GM18951 (cell line): ENCODE data around the gene CNTNAP2.
"Not testable (repeated sequence)": the region's sequence is repeated elsewhere in the genome, so short reads cannot be mapped to it uniquely, and the experiment has no call there.

Experiments used
- POLR2A ChIP-seq: IDR thresholded peaks from 4 replicates; pipeline ENCODE4 v1.6.1; 2011; ENCODE audit warnings: mild to moderate bottlenecking; ENCODE audit not compliant: insufficient read length, insufficient read depth; ENCODE audit errors: extremely low read depth
- in situ Hi-C: fragments of 300-500 bp; cut with MboI; formaldehyde crosslinking; loops from one replicate; pipeline ENCODE4 v1.12.0; 2022; ENCODE audit warnings: low sequenced_read_pairs, mixed read lengths, inconsistent platforms; ENCODE audit not compliant: unreplicated experiment

Gene CNTNAP2

DNA sequence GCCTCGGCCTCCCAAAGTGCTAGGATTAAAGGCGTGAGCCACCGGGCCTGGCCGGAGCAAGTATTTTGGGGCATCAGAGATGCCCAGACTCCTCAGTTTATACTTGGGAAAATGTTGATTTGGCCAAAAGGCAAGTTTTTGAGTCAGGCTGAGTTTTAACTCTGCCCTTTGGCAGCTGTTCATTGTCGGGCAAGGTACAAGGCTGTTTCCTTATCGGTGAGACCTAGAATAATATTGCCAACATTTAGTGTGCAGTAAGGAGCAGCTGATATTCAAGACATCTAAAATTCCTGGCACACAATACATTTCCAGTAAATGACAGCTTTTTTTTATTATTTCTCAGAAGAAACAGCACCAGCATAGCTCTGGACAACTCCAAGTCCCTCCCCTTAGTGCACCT, 2326.3 kb downstream of the CNTNAP2 start:
- no peak for TF ChIP-seq POLR2A
- in situ Hi-C loops = no loop called here

DNA sequence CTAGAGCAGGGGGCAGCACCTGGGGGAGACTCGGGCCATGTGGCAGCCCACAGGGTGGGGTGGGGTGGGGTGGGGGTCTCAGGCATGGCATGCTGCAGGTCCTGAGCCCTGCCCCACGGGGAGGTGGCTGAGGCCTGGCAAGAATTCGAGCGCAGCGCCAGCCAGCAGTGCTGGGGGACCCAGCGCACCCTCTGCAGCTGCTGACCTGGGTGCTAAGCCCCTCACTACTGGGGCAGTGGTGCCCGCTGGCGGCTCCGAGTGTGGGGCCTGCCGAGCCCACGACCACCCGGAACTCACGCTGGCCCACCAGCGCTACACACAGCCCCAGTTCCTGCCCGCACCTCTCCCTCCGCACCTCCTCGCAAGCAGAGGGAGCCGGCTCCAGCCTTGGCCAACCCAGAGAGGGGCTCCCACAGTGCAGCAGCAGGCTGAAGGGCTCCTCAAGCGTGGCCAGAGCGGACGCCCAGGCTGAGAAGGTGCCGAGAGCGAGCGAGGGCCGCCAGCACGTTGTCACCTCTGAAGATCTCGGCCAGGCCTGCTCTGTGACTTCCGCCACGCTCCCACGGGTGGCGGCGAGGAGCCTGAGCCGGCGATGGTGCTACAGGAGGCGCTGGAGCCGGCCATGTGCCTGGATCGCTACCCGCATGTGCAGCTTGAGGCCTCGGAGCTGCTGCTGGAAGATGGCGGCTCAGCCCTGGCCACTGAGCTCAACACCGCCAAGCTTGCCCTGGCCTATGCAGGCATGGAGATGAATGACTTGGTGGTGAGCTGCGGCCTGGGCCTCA, 2328.9 kb downstream of the CNTNAP2 start:
- in situ Hi-C loops = no loop called here
- no peak for TF ChIP-seq POLR2A

DNA sequence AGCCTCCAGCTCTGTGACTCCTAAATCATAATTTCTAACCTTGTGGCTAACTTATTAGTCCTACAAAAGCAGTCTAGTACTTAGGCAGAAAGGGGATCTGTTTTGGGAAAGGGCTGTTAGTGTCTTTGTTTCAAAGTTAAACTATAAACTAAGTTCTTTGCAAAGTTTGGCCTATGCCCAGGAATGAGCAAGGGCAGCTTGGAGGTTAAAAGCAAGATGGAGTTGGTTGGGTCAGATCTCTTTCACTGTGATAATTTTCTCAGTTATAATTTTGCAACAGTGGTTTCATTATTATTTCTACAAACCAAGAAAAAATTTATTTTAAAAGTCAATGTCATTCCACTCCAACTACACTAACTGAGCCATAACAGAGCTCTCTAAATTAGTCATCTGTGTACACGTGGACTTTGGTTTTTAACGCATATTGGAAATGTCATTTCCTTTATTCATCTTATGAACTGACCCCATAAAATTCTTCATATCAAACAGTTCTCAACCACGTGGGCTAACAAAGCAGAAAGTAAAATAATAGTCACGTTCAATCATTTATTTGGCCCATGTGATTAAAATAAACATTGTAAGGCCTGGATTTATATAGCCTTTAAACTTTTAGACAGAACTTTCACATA, 2330.7 kb downstream of the CNTNAP2 start:
- in situ Hi-C loops = no loop called here

DNA sequence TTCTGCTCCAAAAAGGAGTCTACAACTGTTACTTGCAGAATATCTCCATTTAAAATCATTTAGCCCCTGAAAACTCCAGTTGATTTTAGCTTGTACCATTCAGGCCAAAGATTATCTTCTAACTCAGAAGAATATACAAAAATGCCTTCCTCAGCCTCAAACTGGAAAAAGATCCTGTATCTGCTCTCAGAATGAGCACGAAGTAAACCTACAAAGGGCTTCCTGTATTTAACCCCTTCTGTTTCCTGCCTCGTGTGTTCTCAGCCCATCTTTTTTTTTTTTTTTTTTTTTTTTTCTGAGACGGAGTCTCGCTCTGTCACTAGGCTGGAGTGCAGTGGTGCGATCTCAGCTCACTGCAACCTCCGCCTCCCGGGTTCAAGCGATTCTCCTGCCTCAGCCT, 2334.9 kb downstream of the CNTNAP2 start:
- in situ Hi-C loops = not testable (repeated sequence)

More for the DNA sequence above, 2330.7 kb downstream of the CNTNAP2 start:
- TF ChIP-seq POLR2A = no peak

DNA sequence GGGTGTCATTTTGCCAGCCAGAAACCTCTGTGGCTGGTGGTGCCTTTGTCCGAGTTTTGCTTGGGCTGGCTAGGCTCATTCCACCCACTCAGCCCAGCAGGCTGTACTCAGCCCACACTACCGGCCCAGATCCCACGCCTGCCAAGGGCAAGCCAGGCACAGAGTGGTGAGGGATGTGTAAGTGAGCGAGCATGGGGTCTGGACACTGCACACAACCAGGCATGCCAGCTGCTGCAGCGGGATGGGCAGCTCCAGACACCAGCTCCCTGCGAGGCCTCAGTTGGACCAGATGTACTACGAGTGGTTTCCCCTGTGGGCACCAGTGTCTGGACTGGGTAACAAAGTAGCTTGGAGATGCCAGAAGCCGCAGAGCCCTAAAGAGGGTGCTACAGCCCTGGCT, 2339.8 kb downstream of the CNTNAP2 start:
- TF ChIP-seq POLR2A = no peak
- in situ Hi-C loops = no loop called here

DNA sequence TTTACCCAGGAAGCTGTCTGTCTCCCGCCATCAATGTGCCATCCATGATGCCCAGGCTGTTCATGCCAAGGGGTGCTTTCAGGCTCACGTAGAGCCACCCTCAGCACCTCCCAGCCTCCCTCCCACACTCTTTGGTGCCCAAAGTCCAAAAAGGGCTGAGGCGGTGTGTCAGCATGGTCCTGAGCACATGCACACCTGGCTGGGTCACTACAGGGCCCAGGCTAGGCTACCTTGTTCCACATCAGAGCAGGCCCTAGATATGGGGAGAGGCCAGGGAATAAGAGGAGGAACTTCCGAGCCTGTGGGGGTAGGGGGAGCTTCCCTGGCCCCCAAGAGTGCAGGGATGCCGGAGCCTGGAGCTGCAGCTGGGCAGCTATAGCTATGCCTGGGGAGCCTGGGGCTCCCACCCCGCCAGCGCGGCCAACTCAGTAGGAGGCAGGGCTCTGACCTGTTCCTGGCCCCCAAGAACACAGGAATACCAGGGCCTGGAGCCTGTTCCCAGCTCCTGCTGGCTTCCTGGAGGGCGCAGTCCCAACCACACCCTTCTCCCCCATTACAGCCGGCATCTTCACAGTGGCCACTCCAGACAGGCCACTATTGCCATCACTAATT, 2340.8 kb downstream of the CNTNAP2 start:
- in situ Hi-C loops = no loop called here
- TF ChIP-seq POLR2A = no peak

DNA sequence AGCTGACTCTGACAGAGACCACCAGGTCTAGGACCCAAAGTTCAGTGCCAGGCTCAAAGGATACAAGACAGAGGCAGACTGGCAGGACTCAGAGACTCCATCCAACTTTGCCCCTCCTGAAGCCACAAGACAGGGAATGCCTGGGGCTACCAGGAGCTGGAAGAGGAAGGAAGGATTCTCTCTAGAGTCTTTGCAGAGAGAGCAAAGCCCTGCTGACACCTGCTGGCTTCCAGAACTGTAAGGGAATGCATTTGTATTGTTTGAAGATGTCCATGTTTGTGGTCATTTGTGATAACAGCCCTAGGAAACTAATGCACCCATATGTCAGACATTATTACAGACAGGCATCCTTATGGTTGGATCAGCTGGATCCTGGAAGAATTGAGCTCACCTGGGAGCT, 2341.7 kb downstream of the CNTNAP2 start:
- no peak for TF ChIP-seq POLR2A
- in situ Hi-C loops = no loop called here

DNA sequence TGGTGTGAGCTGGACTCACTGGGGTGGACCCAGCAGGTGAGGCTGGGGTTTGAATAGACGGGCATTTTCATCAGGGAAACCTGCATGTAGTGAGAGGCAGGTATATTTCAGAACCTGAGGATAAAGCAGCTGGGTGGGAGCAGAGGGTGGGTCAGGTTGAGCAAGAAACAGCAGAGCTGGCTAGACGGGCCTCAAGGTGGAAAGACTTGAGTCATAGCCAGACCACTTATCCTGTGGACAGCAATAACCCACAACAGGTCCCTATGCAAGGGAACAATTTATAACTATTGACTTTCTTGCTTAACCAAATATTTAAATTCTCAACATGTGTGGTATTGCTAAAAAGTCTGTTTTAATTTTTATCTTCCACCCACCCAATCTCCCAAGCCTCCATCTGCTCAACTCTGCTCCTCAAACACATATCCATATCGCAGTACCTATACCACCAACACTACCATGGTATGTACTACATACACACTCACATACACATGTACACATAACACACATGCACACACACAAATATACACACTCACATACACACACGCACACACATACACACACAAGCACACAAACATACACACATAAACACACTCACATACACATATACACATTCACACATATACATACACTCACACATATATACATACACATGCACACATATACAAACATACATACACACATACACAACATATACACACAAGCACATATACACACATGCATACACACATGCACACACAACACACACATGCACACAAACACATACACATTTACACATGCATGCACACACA, 2345.0 kb downstream of the CNTNAP2 start:
- in situ Hi-C loops = no loop called here
- no peak for TF ChIP-seq POLR2A

DNA sequence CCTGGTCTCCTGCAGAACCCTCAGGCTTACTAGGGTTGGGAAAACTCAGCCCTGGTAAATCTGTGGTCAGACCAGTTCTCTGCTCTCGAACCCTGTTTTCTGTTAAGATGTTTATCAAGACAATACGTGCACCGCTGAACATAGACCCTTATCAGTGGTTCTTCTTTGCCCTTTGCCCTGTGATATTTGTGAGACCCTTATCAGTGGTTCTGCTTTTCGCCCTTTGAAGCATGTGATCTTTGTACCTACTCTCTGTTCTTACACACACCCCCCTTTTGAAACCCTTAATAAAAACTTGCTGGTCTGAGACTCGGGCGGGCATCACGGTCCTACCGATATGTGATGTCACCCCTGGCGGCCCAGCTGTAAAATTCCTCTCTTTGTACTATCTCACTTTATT, 2346.2 kb downstream of the CNTNAP2 start:
- in situ Hi-C loops = not testable (repeated sequence)

DNA sequence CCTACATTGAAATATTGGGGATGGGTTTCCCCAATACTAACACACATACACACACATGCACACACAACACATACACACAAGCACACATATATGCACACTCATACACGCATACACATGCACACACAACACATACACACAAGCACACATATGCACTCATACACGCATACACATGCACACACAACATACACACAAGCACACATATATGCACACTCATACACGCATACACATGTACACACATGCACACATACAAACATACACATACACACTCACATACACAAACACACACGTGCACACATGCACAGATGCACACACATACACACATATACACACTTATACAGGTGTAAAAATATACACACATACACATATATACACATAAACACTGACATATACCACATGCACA, 2346.6 kb downstream of the CNTNAP2 start:
- in situ Hi-C loops = no loop called here
- no peak for TF ChIP-seq POLR2A

DNA sequence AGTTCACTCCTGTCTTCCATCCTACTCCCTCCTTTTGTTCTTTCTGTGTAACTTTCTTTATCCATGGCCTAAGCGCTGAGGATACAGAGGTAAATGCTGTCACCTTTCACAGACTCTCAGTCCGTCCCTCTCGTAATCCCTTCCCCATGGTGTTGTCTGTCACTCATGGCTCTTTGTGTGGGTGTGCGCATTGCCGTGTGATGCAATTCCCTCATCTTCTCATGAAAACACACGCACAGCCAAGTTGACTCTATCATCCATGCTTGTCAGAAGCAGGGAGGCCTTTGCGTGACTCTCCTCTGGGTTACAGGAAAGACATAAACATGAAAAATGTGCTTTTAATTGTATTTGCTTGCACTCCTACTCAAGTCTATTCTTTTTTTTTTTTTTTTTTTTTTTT, 2348.3 kb downstream of the CNTNAP2 start:
- in situ Hi-C loops = no loop called here
- no peak for TF ChIP-seq POLR2A

DNA sequence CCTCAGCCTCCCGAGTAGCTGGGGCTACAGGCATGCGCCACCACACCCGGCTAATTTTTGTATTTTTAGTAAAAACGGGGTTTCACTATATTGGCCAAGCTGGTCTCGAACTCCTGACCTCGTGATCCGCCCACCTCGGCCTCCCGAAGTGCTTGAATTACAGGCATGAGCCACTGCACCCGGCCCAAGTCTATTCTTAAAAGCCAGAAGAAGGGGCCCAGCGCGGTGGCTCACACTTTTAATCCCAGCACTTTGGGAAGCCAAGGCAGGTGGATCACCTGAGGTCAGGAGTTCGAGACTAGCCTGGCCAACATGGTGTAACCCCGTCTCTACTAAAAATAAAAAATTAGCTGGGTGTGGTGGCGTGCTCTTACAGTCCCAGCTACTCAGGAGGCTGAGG, 2348.8 kb downstream of the CNTNAP2 start:
- in situ Hi-C loops = not testable (repeated sequence)

DNA sequence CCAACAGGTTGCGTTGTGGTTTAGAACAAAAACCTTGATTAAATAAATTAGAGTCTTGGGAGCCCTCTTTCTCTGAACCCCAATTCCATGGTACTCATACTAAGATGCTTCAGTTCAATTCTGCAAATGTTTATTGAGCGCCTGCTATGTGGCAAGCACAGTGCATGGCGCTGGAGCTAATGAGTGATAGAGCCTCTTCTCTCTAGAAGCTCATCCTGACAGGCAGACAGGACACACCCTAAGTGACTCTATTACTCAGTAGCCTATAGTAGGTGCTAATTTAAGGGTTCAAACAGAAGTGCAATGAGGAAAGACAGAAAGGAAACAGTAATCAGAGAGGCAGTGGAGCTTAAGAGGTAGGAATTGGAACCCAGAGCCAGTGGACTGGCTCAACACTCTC, 2349.5 kb downstream of the CNTNAP2 start:
- no peak for TF ChIP-seq POLR2A
- in situ Hi-C loops = no loop called here
